HG02938 (cell line): ENCODE measurements around the gene PGM1.

Source experiments
- ATAC-seq: cut with Tn5 transposase; IDR thresholded peaks from one replicate; pipeline ENCODE4 v1.9.1; 2021; ENCODE audit warnings: mild to moderate bottlenecking, moderate library complexity; ENCODE audit not compliant: unreplicated experiment

Gene PGM1

GRCh38 chr1:63663873-63664272 lies 70.7 kb downstream of the PGM1 start:
- ATAC-seq, result no peak

- no peak for ATAC-seq
Measured at GRCh38 chr1:63664742-63665141, 71.5 kb downstream of the PGM1 start.

GRCh38 chr1:63665410-63665809 lies 72.2 kb downstream of the PGM1 start:
- ATAC-seq, result no peak

- ATAC-seq, result no peak
Measured at GRCh38 chr1:63665824-63666223, 72.6 kb downstream of the PGM1 start.

- no peak for ATAC-seq
Measured at GRCh38 chr1:63668298-63668697, 75.1 kb downstream of the PGM1 start.

- ATAC-seq, result no peak
Measured at GRCh38 chr1:63669151-63669961, 76.1 kb downstream of the PGM1 start.

GRCh38 chr1:63670164-63670563 lies 77.0 kb downstream of the PGM1 start:
- no peak for ATAC-seq

GRCh38 chr1:63671514-63671913 lies 78.3 kb downstream of the PGM1 start:
- ATAC-seq, result no peak

GRCh38 chr1:63674238-63674864 lies 81.1 kb downstream of the PGM1 start:
- peak; percentile 82 for ATAC-seq

GRCh38 chr1:63674865-63675419 lies 81.7 kb downstream of the PGM1 start:
- no peak for ATAC-seq

- ATAC-seq, result no peak
Measured at GRCh38 chr1:63675420-63675931, 82.3 kb downstream of the PGM1 start.

GRCh38 chr1:63677497-63677896 lies 84.3 kb downstream of the PGM1 start:
- ATAC-seq, result no peak

- ATAC-seq, result no peak
Measured at GRCh38 chr1:63678200-63678599, 85.0 kb downstream of the PGM1 start.

- no peak for ATAC-seq
Measured at GRCh38 chr1:63679076-63679475, 85.9 kb downstream of the PGM1 start.

GRCh38 chr1:63679589-63679988 lies 86.4 kb downstream of the PGM1 start:
- ATAC-seq, result no peak

- ATAC-seq, result no peak
Measured at GRCh38 chr1:63682936-63683335, 89.7 kb downstream of the PGM1 start.

- no peak for ATAC-seq
Measured at GRCh38 chr1:63683759-63684158, 90.5 kb downstream of the PGM1 start.

GRCh38 chr1:63686696-63687095 lies 93.5 kb downstream of the PGM1 start:
- ATAC-seq, result no peak

- ATAC-seq, result no peak
Measured at GRCh38 chr1:63688302-63688890, 95.2 kb downstream of the PGM1 start.

- no peak for ATAC-seq
Measured at GRCh38 chr1:63690966-63691700, 97.9 kb downstream of the PGM1 start.
